OCI-M1 (cell line): Measurements from ENCODE around the gene MOB2.
"Not testable (repeated sequence)": the region's sequence is repeated elsewhere in the genome, so short reads cannot be mapped to it uniquely, and the experiment has no call there.

Source experiments
- DNase-seq: peaks from one replicate; lab custom pipeline; 2025; lab: John Stamatoyannopoulos, UW

MOB2 gene

DNA sequence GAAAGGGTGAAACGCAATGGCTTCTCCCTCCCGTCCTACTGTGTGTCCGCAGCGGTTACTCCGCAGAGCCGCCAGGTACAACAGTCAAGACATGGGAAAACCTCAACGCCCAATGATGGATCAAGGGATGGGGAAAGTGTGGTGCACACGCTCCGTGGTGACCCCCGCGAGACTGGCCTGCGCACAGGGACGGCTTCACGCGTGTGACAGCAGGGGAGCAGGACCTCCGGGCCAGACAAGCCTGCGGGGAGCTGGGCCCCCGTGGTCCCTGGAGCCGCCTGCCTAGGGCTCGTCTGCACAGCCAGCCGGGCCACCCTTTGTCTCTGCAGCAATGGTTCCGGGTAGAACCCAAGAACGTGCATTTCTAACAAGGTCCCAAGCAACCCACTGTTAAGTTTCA is 31.7 kb upstream of the MOB2 start:
- no peak for DNase-seq

DNA sequence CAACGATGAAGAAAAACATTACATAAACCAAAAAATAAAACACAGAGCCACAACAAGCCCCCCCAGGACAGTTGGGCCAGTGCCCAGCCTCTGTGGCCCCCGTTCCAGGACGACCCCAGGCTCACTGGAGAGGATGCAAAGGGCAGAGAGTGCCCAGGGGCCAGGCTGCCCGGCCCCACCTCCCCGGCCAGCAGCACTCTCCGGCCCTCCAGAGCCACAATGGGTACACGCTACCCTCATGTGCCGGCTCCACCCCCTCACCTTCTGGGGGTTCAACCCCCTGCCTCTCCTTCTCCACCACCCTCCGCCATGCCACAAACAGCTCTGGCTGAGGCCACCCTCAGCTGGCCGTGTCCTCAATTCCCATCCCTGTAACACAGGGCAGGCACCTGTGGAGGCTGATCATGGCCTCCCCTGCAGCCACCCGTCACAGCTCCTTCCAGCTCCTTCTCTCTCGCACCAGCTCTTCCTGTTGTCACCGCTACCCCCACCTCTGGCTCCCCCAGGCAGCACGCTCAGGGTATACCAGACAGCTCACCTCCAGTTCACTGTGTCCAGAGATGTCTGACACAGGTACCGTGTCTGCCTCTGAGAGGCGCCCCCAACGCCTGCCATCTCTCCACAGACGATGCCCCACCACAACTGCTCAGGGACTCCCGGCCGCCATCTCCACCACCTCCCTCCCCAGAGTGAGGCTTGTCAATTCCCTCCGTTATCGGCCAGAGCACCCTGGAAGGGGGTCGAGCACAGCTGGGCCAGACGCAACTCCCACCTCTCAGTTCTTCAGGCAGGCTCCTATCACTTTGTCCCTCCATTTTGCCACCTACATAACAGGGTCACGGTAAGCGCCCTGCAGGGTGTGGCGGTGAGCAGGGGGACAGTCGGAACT is 30.8 kb upstream of the MOB2 start:
- no peak for DNase-seq

DNA sequence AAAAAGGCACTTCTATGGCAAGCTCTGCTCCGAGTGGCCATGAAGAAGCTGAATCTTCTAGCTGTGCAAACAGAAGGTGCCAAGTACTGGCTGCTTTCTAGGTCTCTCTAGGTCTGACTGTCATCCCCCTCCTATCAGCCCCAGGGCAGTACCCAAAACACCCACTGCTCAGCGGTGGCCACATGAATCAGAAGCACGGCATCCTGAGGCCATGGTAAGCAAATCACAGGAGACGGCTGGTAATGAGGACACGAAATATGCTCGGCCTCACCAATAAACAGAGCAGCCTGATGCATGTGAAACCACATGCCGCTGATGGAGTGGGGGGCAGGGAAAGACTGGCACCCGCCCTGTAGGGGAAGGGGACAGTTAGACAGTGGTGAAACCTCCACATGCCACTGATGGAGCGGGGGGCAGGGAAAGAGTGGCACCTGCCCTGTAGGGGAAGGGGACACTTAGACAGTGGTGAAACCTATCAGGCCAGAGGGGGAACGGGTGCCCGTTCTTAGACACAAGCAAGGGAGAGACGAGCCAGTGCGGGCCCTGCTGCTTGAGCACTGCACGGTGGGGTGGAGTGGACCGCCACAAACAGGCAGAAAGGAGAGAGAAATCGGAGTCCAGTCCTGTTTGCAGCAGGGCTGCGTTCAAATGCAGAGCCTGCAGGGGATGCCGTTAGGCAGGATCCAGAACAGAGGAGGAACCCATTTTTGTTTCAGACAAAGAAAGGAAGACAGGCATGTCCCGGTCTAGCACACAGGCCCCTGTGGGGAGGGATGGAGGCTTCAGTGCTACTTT is 29.9 kb upstream of the MOB2 start:
- DNase-seq: no peak

DNA sequence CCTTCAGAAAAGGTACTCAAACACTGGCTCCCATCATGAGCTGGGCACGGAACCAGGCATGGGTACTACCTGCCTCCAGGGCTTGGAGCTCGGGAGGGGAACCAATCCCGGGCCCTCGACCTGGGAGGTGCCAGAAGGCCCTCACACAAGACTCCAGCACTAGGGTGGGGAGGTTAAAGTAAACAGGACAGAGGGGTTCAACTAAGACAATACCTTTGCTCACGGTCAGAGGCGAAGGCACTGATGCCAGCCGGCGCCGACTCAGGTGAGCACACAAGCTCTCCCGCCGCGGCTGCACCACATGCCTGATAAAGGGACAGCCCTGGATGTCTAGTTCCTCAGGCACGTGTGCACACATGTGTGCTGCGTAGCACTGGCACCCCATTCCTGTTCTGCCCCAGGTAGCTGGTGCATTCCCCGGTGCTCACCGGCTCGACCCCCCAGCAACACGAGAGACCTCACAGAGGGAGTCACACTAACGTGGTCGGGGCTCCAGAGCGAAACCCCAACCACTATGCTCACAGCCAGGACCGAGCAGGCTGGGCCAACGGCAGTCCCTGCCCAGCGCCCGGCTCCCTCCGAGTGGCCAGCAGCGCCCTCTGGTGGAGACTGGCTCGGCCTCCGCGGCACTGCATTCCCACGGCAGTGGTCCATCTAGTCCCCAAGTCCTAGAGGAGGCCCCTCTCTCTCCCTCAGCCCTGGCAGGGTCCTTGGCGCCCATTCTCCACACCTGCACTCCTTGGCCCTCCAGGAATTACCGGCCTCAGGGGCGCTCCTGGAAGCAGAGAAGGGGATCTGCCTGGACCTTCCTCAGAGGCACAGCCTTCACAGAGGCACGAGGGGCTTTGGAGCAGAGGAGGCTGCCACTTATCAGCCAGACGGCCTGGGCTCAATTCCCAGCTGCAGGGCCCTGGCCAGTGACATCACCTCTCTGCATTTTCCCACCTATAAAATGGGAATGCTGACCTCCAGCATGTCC is 28.8 kb upstream of the MOB2 start:
- DNase-seq: peak; percentile 68

DNA sequence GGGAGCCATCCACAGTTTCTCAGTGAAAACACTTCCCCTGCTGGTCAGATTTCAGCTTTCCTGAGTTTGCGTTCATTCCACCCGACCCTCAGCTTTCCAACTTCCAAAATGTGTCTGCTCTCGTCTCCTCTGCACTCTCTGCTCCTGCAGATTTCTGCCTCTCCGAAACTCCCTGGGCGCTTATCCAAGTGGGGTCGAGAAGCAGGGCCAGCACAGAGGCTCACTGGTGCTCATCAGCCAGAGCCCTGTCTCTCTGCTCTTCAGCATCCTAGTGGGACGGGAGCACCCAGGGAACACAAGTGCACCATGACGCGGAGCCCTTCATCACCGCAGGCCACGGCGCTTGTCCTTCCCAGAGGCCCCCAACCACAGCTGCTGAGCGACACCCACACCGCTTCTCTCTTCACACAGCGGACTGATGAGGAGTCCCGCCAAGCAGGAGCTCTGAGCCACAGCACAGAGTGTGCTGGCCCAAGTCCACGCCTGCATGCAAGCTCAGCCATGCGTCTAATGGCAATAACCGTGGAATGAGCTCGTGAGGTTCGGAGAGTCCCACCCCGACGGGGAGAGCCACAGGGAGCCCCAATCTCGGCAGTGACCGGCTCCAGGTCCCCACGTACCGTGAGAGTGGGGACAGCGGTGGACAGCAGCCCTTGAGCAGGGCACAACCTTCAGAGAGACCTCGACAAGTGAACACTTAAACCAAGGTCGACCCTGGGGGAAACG is 27.9 kb upstream of the MOB2 start:
- DNase-seq: no peak

DNA sequence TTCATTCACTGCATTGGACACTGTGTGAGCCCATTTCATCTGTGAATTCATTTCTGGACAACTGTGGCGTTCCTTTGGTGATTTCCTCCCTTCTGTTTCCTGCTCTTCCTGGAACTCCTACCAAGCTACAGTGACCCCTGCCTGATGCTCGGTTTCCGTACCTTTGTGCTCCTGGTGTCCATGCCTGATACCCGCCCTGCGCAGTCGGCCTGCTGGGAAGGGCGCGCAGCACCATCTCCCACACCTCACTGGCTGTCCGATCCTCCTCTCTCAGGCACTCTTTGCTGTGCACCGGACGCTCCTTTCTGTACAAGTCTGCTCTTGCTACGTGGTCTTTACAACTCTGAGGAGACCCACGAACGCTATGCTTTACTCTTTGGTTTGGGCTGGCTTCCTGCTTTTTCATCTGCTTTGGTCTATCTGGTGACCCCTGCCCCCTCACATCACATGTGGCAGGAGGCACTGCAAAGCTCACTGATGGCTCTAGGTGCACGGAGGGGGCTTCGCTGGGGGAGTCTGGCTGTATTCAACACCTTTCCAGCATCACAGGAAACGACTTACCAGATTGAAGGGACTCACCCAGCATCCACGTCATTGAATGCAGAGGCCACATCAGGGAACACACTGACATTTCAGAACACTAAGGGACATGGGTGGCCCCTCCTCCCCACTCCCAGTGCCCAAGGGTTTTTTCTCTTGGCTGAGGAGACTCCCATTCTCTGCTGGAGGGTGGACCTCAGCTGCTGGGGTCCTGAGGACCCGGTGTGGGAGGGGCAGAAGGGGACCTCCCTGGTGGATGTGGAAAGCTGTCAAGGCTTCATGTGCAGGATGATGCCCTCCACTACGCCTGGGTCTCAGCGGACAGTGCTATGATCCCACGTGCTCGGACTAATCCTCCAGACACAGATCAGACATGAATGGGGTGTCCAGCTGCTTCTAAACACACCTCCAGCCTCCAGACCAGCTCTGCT is 27.0 kb upstream of the MOB2 start:
- no peak for DNase-seq

DNA sequence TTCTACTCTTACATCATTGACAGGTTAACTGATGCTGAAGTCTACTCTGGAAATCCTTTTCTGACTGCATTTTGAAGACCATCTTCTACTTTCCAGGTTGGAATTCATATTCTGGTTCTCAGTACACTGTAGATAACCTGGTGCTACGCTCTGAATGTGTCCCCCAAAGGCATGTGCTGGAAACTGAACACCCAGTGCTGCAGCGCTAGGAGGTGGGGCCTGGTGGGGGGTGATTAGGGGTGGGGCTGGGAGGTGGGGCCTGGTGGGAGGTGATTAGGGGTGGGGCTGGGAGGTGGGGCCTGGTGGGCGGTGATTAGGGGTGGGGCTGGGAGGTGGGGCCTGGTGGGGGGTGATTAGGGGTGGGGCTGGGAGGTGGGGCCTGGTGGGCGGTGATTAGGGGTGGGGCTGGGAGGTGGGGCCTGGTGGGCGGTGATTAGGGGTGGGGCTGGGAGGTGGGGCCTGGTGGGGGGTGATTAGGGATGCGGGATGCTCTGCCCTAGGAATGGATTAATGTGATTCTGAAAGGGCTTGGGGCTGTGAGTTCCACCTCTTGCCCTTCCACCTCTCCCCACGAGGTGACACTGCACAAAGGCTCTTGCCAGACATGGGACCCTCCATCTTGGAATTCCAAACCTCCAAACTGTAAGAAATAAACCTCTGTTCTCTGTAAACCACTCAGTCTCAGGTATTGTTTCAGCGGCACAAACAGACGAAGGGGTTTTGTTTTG is 26.1 kb upstream of the MOB2 start:
- not testable (repeated sequence) for DNase-seq

DNA sequence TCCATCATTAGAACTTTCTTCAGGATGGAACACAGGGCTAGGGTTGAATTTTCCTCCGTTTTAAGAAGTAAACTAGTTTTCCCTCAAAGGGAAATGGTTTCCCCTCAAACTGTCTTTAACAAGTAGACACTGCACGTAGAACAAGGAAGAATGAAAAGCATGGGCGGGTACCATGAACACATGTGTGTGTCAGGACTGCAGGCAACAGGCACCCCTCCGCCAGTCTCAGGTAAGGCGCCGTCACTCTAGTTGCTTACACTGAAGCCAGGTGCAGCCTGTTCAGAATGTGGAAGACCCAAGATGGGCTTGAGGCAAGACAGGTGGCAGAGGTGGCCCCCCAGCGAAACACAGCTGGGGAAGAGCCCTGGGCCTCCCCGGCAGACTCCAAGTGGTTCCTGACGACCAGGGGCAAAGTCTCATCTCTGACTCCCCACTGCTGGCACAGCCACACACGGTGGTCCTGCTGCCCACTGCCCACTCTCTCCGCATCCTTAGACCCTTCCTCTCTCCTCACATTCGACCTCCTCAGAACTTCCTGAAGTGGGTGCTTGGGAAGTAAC is 25.4 kb upstream of the MOB2 start:
- no peak for DNase-seq

DNA sequence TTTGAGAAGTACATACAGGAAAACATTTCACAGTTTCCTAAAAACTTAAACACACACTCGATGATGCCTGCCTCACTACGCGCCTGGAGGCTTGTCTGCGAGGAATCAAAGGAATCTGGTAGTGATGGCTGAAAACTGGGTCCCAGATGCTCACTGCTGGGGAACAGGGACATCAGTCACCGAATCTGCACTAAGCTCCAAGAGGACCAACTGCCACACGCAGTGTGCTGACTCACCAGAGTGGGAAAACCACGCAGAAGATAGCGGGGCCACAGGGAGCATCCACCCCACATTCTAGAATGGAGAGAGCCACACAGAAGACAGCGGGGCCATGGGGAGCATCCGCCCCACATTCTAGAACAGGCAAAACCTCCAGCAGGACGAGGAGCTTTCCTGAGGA is 24.3 kb upstream of the MOB2 start:
- no peak for DNase-seq

DNA sequence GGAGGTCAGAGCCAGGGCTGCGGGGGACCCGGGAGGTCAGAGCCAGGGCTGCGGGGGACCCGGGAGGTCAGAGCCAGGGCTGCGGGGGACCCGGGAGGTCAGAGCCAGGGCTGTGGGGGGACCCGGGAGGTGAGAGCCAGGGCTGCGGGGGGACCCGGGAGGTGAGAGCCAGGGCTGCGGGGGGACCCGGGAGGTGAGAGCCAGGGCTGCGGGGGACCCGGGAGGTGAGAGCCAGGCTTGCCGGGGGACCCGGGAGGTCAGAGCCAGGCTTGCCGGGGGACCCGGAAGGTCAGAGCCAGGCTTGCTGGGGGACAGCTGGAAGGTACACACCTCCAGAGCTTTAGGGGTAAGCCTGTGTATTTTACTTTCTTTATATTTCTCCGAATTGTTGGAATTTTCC is 23.8 kb upstream of the MOB2 start:
- not testable (repeated sequence) for DNase-seq

DNA sequence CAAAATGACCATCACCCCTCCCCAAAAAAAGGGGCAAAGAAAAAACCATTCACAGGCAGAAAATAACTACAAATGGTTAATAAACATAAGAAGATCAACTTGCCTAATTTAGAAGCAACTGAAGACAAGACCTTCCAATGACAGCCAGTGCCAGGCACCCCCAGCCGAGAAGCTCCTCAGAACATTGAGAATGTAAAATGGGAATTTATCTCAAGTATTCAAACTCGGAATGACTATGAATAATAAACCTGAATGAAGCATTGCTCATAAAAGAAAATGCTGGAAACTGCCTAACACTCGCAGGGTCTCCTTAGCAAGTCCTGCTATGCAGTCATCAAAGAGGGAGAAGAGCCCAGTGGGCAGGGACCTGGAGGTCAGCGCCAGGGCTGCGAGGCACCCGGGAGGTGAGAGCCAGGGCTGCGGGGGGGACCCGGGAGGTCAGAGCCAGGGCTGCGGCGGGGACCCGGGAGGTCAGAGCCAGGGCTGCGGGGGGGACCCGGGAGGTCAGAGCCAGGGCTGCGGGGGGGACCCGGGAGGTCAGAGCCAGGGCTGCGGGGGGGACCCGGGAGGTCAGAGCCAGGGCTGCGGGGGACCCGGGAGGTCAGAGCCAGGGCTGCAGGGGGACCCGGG is 23.2 kb upstream of the MOB2 start:
- DNase-seq: no peak

DNA sequence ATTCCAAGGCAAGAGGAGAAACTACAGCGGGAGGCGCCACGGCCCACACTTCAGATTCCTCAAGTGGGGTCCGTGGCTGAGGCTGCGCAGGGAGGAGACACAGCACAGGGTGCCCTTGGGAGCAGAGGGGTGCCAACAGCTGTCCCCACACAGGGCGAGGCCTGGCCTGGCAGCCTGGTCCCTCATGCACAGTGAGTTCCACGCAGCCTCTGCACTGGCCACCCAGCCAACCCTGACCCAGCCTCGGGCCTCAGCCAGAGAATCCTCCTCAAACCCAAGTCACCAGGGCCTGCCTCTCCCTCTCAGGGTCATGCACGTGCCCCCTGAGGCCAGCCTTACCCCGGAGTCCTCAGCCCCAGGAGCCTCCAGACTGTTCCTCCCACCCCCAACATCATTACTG is 22.4 kb upstream of the MOB2 start:
- no peak for DNase-seq

DNA sequence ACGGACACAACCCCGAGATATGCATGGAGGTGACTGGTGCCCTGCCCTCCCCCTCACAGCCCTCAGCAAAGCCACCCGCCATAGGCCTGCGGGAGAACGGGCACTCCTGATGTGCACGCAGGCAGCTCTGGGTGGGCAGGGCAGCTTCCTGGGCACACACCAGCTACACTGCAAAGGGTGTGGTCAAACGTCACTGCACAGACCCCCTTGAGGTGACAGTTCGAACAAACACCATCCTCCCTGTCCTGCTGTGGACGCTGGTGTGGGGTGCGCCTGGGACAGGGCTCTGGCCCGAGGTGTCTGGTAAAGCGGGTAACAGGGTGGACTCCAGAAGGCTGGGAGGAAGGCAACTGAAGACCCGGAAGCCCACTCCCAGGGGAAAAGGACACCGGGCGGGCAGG is 21.9 kb upstream of the MOB2 start:
- no peak for DNase-seq

DNA sequence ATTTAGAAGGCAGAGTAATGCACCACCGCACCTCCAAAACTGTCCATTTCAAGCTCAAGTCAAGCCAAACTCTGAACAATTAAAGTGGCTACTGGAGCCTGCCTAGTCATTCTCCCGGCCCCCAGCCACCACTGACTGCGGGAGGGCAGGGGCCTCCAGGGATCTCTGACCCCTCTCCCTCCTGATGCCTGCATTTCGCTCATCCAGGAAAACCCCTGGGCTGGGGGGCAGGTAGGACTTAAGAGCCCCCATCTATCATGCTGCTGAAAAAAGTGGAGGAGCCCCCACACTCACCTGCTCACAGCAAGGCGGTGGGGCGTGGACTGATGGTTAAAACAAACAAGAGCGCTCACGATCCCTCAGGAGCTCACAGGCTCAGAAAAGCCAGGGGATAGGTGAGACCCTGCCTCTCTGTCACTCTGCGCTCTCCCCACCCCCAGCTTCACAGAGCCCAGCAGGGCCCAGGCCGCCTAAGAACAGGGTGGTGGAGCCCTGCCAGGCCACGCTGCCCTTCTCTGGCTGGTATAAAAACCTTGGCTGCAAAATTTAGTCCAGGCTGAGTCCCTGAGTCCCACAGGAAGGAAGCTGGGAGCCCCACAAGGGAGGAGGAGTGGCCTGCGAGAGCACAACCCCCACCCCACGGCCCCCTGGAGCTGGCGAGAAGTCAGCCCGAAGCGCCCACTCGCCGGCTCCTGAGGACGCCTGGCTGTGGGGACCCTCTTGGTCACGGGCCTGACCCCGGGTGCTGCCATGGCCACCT is 21.0 kb upstream of the MOB2 start:
- DNase-seq: no peak

DNA sequence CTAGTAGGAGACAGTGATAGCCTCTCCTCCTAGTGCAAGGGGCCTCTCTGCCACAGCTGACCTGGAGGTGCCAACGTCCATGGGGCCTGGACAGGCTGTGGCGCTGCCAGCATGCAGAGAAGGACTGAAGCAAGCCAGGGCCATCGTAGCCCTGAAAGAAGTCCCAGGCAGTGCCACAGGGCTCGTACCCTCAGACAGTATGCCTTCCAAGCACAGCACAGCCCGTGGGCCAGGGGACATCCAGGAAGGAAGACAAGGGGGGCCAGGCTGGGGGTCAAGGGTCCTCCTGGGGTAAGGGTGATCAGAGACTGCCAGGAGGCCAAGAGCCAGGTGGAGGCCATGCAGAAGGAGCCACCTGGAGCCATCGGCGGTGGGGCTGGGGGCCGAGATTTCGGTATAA is 20.4 kb upstream of the MOB2 start:
- DNase-seq: no peak

DNA sequence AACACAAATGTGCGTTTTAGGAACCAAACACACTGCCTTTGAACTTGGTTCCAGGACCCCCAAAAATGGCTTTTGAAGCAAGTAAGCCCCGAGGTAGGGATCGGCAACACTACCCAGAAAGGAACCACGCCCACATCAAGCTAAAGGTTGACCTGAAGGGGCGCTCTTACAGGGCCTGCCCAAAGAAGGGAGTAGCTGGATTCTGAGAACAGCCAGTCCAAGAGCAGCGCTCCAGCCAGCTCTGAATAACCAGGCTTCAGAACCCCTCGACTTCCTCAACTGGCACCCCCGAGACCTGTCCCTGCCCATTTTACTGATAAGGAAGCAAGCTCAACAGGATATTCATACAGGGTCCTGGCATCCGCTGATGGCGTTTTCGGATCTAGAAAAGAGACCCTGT is 18.9 kb upstream of the MOB2 start:
- no peak for DNase-seq

DNA sequence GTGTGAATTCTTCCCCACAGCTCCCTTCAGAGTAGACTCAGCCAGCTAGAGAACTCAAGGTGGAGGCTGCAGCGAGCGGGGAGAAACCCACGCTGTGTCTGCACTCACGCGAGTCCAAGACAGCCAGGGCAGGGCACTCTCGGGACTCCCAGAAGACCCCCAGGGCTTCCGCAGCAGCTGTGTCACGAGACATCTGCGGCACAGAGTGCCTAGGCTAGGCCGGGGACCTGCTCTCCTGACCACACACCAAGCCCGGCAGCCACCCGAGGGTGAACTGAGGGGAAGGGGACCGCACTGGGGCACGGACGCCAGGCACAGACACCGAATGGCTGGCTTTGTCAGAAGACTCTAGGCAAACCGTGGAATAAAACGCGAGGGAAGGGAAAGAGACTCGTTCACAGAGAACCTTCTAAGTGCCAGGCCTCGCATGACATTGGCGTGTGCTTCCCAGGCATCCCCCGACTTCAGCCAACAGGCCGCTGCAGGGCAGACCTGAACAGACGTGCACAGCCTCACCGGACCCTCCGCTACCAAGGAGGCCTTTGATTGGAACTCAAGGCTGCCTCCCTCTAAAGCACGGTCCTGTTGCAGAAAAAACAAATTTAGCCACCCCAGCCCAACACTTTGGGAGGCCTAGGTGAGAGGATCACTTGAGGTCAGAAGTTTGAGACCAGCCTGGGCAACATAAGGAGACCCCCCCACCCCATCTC is 18.2 kb upstream of the MOB2 start:
- DNase-seq: no peak
